22Rv1 (cell line): ENCODE measurements around the gene AGAP1.

Experiments
- CTCF ChIP-seq: fragments of 450-650 bp; IDR thresholded peaks from 2 replicates; pipeline ENCODE4 v1.5.1; 2017; ENCODE audit warnings: mild to moderate bottlenecking
- ZFX ChIP-seq: fragments of 450-650 bp; IDR thresholded peaks from 2 replicates; pipeline ENCODE4 v1.6.1; 2017; ENCODE audit warnings: antibody characterized with exemption, borderline replicate concordance

- no peak for TF ChIP-seq CTCF
- no peak for TF ChIP-seq ZFX
These were observed 363.8 kb downstream of the AGAP1 start for GRCh38 chr2:235857598-235857997.
